Sigmoid colon (tissue), 7 donors: Measurements from ENCODE around the gene HSPB7. TPM values are rescaled to one million over a fixed set of nuclear protein-coding genes. Genes with fewer than 3 reads are reported as not detected.
A peak's percentile ranks its signal among the peaks of the same experiment; 100 is the strongest.

Source experiments
- DNase-seq: peaks from one replicate; pipeline ENCODE4 v3.0.0-alpha.2; 2019
- H3K27ac ChIP-seq, 4 donors: fragments of 200-600 bp; sonication (generic); one replicate each; pipeline ENCODE4 v1.5.1; 2016 to 2019; ENCODE audit warnings: mild to moderate bottlenecking in 1 of 4
- H3K27me3 ChIP-seq, 3 donors: fragments of 200-600 bp; sonication (generic); one replicate each; pipeline ENCODE4 v1.5.1; 2019; ENCODE audit warnings: mild to moderate bottlenecking in 1 of 3
- H3K36me3 ChIP-seq, 4 donors: fragments of 200-600 bp; sonication (generic); one replicate each; pipeline ENCODE4 v1.5.1; 2016 to 2019
- H3K4me1 ChIP-seq, 4 donors: fragments of 200-600 bp; sonication (generic); one replicate each; pipeline ENCODE4 v1.5.1; 2017 to 2019
- H3K4me3 ChIP-seq, 4 donors: fragments of 200-600 bp; sonication (generic); one replicate each; pipeline ENCODE4 v1.5.1; 2017 to 2019; ENCODE audit warnings: mild to moderate bottlenecking in 2 of 4, moderate library complexity in 1 of 4
- H3K9me3 ChIP-seq, 4 donors: fragments of 200-600 bp in 3 of 4; sonication (generic) in 3 of 4; one replicate each; pipeline versions ENCODE4 v1.5.1 to v1.6.1; 2013 to 2019
- EP300 ChIP-seq, 4 donors: sonication (generic); formaldehyde crosslinking; IDR thresholded peaks; one replicate each; pipeline ENCODE4 v1.6.1; 2017; ENCODE audit warnings: antibody characterized with exemption in 4 of 4
- POLR2A ChIP-seq, 2 donors: fragments of 450-650 bp; IDR thresholded peaks; one replicate each; pipeline ENCODE4 v1.6.1; 2016; ENCODE audit warnings: antibody characterized with exemption in 2 of 2, mild to moderate bottlenecking in 2 of 2, moderate library complexity in 2 of 2
- POLR2AphosphoS5 ChIP-seq, 4 donors: sonication (generic); formaldehyde crosslinking; IDR thresholded peaks; one replicate each; pipeline ENCODE4 v1.6.1; 2017; ENCODE audit warnings: antibody characterized with exemption in 4 of 4
- WGBS, 2 donors: extraction: QIAGEN DNeasy Blood & Tissue Kit; methylation state at CpG; one replicate each; pipeline ENCODE4 v1.1.7; 2013; 5-methylcytosine and 5-hydroxymethylcytosine counted together
- intact Hi-C: fragments of 100-400 bp; cut with DNase I; formaldehyde crosslinking; loops from one replicate; pipeline ENCODE4 v1.15.1; 2023
- polyA plus RNA-seq, 3 donors: library from polyadenylated mRNA; stranded (reverse); fragments of 200-250 nt; gene quantifications; one replicate each; pipeline ENCODE4 v1.2.3, GENCODE V29; 2013
- total RNA-seq, 4 donors: library from RNA; depleted of rRNA; stranded (reverse); fragments of >200 nt; gene quantifications; one replicate each; pipeline ENCODE4 v1.1.0, GENCODE V29; 2016
- TF ChIP-seq, protein P1 (sequence below), 4 experiments: fragments of 450-650 bp in 3 of 4; fragments of 200-600 bp in 1 of 4; IDR thresholded peaks; one replicate each; pipeline ENCODE4 v1.5.1; 2016 to 2019; ENCODE audit warnings: antibody characterized with exemption in 4 of 4, mild to moderate bottlenecking in 3 of 4, moderate library complexity in 2 of 4
- donor health status: healthy with polysubstance abuse.
- donor health status: Bipolar disorder and iron deficiency.
- donor health status: healthy.

HSPB7 gene
- total RNA-seq, result 100 to 1,000 TPM in 2 of 4 donors, 10 to 100 TPM in 2; 44.4 to 224 (median 86.3) TPM
- 10 to 100 TPM in 1 of 3 donors, 1 to 10 TPM in 2; 6.7 to 22.7 (median 7.2) TPM for polyA plus RNA-seq

DNA sequence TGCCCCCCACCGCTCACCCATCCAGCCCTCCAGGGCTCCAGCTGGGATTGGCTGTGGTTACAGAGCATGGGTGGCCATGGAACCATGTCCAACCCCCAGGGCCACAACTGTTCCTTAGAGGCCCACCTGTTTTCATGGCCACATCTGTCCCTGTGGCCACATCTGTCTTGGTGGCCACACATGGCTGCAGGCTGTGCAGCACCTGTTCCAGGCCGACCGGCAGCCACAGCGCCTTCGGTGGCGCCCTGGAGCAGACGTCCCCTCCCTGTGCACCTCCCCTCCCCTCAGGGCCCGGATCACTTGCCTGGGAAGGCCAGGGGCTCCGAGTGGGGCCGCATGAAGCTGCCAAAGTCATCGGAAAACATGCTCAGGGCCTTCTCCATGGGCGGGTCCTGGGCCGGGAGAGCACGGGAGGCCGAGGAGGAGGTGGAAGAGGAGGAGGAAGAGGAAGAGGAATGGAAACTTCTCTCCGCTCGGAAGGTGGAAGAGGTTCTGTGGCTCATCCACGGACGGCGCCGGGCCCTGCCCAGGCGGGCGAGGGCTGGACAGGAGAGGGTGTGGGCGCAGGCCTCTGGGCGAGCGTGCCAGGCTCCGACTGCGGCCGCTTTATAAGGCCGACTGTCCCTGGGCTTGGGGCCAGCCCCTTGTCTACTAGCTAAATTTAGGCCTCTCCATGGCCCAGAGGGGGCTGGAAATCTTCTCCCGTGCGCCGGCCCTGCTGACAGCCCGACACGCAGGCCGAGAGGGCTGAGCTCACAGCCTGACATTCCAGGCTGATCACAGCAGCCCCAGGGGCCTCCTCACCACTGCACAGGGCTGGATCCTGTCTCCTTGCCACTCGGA is at the start of gene HSPB7:
HSPB7 (minus strand) TSS at position 583 of the 843 bp plus-strand sequence; CDS start at position 503, 80 bp downstream.
- no peaks in the 10 kb centered on the region for H3K27me3 ChIP-seq
- 53 to 58% methylated on average over 37 of the region's 37 CpGs for WGBS, 2 donors
- intact Hi-C loops, result no loop called here
- no peaks in the 10 kb centered on the region for H3K36me3 ChIP-seq
- H3K4me3 ChIP-seq, result peak within 1 kb of the TSS; percentile 40 to 63 (median 56)
- TF ChIP-seq POLR2AphosphoS5 (IDR thresholded peaks at IDR 0.05) (peak; percentile 92 to 98 (median 97)), POLR2A (IDR thresholded peaks at IDR 0.05) (peak; percentile 92 to 94), EP300 (IDR thresholded peaks at IDR 0.05) (peak in 3 of 4 donors; percentile 82 to 96 (median 92))
- TF ChIP-seq, protein P1, sequence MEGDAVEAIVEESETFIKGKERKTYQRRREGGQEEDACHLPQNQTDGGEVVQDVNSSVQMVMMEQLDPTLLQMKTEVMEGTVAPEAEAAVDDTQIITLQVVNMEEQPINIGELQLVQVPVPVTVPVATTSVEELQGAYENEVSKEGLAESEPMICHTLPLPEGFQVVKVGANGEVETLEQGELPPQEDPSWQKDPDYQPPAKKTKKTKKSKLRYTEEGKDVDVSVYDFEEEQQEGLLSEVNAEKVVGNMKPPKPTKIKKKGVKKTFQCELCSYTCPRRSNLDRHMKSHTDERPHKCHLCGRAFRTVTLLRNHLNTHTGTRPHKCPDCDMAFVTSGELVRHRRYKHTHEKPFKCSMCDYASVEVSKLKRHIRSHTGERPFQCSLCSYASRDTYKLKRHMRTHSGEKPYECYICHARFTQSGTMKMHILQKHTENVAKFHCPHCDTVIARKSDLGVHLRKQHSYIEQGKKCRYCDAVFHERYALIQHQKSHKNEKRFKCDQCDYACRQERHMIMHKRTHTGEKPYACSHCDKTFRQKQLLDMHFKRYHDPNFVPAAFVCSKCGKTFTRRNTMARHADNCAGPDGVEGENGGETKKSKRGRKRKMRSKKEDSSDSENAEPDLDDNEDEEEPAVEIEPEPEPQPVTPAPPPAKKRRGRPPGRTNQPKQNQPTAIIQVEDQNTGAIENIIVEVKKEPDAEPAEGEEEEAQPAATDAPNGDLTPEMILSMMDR (IDR thresholded peaks at IDR 0.05), result no peak
- peaks cover 3 to 91% (median 76%) of the 10 kb centered on the region in 4 donors for H3K4me1 ChIP-seq
- DNase-seq, result peak; percentile 99
- H3K27ac ChIP-seq, result peak within 1 kb of the TSS; percentile 92 to 94 (median 94)
- H3K9me3 ChIP-seq, result no peaks in the 10 kb centered on the region

DNA sequence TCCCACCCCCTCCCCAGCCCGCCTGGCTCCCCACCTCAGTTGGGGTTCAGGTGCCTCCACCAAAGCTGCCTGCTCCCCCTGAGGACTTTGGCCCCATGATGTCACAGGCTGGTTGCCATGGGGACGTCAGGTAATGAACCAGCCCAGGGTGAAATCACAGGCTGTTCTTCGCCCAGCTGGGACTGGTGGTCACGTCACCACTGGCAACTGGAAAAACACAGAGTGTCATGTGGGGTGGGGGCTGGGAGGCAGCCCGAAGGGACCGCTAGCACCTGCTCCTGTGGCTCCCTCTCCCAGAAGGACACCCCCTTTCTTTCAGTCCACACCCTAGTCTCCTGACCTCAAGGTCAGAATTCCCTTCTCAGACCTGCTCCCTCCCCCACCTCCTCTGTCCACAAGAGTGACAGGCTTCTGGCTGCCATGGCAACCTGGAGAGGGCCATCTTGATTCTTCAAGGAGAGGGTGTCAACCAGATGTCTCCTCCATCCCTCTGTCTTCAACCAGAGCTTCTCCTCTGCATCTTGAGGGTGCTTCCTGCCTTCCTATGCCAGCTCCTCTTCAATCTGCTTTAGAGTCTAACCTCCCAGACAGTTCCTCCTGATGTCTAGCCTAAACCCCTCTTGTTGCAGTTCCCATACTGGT is 49.4 kb upstream of the HSPB7 start:
- peaks cover 0 to 9% (median 3%) of the 10 kb centered on the region in 4 donors for H3K4me1 ChIP-seq
- no peaks in the 10 kb centered on the region for H3K36me3 ChIP-seq
- no peaks in the 10 kb centered on the region for H3K9me3 ChIP-seq
- H3K4me3 ChIP-seq, result no peak overlapping the region
- TF ChIP-seq EP300 (IDR thresholded peaks at IDR 0.05) (no peak), POLR2AphosphoS5 (IDR thresholded peaks at IDR 0.05) (no peak), POLR2A (IDR thresholded peaks at IDR 0.05) (no peak)
- TF ChIP-seq, protein P1 (IDR thresholded peaks at IDR 0.05), result no peak
- no peaks in the 10 kb centered on the region for H3K27me3 ChIP-seq
- intact Hi-C loops, result no loop called here
- H3K27ac ChIP-seq, result no peak overlapping the region
- no peak for DNase-seq
- WGBS, 2 donors, result 12 to 54% methylated on average over 6 of the region's 6 CpGs

DNA sequence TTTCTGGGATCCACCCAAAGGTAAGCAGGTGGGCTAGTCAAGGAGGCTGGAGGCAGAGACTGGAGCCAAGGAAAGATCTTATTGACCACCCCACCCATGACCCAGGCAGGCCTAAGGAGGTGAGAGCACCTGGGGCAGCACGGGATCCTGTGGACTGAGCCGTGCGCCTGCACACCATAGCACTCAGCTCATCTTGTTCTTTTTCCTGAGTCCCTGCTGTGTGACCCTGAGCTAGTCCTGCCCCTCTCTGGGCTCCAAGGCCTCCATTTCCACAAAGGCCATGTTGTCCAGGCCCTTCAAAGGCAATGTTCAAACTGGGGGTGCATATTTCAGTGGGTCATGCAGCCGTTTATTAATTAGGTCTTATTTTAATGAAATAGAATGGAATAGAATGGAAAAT is 48.4 kb upstream of the HSPB7 start:
- H3K9me3 ChIP-seq, result no peaks in the 10 kb centered on the region
- H3K4me1 ChIP-seq, result peaks cover 0 to 9% (median 3%) of the 10 kb centered on the region in 4 donors
- intact Hi-C loops, result no loop called here
- no peak overlapping the region for H3K4me3 ChIP-seq
- H3K36me3 ChIP-seq, result no peaks in the 10 kb centered on the region
- TF ChIP-seq POLR2A (IDR thresholded peaks at IDR 0.05) (no peak), EP300 (IDR thresholded peaks at IDR 0.05) (no peak), POLR2AphosphoS5 (IDR thresholded peaks at IDR 0.05) (no peak)
- TF ChIP-seq, protein P1 (IDR thresholded peaks at IDR 0.05), result no peak
- no peak for DNase-seq
- no peak overlapping the region for H3K27ac ChIP-seq
- WGBS, 2 donors, result 79 to 87% methylated on average over 4 of the region's 4 CpGs
- no peaks in the 10 kb centered on the region for H3K27me3 ChIP-seq

DNA sequence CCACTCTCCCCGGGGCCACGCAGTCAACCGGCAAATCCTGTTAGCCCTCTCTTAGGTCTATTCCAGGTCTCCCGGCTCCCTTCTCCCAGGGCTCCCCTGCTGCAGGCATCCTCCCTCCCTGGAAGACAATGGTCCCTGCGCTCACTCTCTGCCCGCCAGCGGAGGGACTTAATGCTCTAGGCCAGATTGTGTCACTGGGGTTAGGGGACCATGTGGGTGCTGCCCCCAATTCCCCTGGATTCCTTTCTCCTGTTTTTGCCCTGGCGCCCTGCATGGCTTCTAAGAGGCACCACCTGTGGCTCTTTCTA is 47.4 kb upstream of the HSPB7 start:
- intact Hi-C loops, result no loop called here
- H3K9me3 ChIP-seq, result no peaks in the 10 kb centered on the region
- no peaks in the 10 kb centered on the region for H3K36me3 ChIP-seq
- WGBS, 2 donors, result 82 to 85% methylated on average over 8 of the region's 8 CpGs
- DNase-seq, result no peak
- no peak overlapping the region for H3K4me3 ChIP-seq
- peaks cover 0 to 9% (median 3%) of the 10 kb centered on the region in 4 donors for H3K4me1 ChIP-seq
- TF ChIP-seq EP300 (IDR thresholded peaks at IDR 0.05), result no peak
- TF ChIP-seq, protein P1 (IDR thresholded peaks at IDR 0.05), result no peak
- no peak for TF ChIP-seq POLR2AphosphoS5 (IDR thresholded peaks at IDR 0.05)
- TF ChIP-seq POLR2A (IDR thresholded peaks at IDR 0.05), result no peak
- H3K27me3 ChIP-seq, result no peaks in the 10 kb centered on the region
- H3K27ac ChIP-seq, result no peak overlapping the region
